ENCODE measurements around the gene GABRR3. TPM values are rescaled to one million over a fixed set of nuclear protein-coding genes. Genes with fewer than 3 reads are reported as not detected.

The GABRR3 gene
- total RNA-seq, 3 donors from 2014 or later = not detected

GRCh38 chr3:97999103-97999502 is 36.0 kb downstream of the GABRR3 start:
- intact Hi-C loops (cut with DNase I; ENCODE audit: low total_unique reads) = no loop called here
- no peaks in the 10 kb centered on the region for H3K4me1 ChIP-seq
- DNase-seq (ENCODE audit: low spot score in 2 of 2) = no peak
- no peaks in the 10 kb centered on the region for H3K27me3 ChIP-seq
- H3K4me3 ChIP-seq = no peak overlapping the region
- TF ChIP-seq POLR2AphosphoS5 (IDR thresholded peaks at IDR 0.05) (no peak), CTCF (IDR thresholded peaks at IDR 0.05) (no peak), POLR2A (IDR thresholded peaks at IDR 0.05) (no peak)
- H3K9me3 ChIP-seq = no peaks in the 10 kb centered on the region
- no peak overlapping the region for H3K27ac ChIP-seq
- H3K36me3 ChIP-seq = no peaks in the 10 kb centered on the region

- H3K27ac ChIP-seq = no peak overlapping the region
- H3K27me3 ChIP-seq = no peaks in the 10 kb centered on the region
- H3K4me3 ChIP-seq = no peak overlapping the region
- intact Hi-C loops (cut with DNase I; ENCODE audit: low total_unique reads) = no loop called here
- DNase-seq (ENCODE audit: low spot score in 2 of 2) = no peak
- TF ChIP-seq POLR2A (IDR thresholded peaks at IDR 0.05) (no peak), POLR2AphosphoS5 (IDR thresholded peaks at IDR 0.05) (no peak), CTCF (IDR thresholded peaks at IDR 0.05) (no peak)
- H3K36me3 ChIP-seq = no peaks in the 10 kb centered on the region
- no peaks in the 10 kb centered on the region for H3K9me3 ChIP-seq
- H3K4me1 ChIP-seq = no peaks in the 10 kb centered on the region
These were observed 38.1 kb downstream of the GABRR3 start for GRCh38 chr3:97996988-97997387.

GRCh38 chr3:97994328-97994945 is 40.7 kb downstream of the GABRR3 start:
- no peak for TF ChIP-seq POLR2AphosphoS5 (IDR thresholded peaks at IDR 0.05)
- TF ChIP-seq POLR2A (IDR thresholded peaks at IDR 0.05) = no peak
- no peak for TF ChIP-seq CTCF (IDR thresholded peaks at IDR 0.05)
- intact Hi-C loops (cut with DNase I; ENCODE audit: low total_unique reads) = no loop called here
- no peak overlapping the region for H3K27ac ChIP-seq
- H3K9me3 ChIP-seq = no peaks in the 10 kb centered on the region
- H3K27me3 ChIP-seq = no peaks in the 10 kb centered on the region
- H3K4me1 ChIP-seq = no peaks in the 10 kb centered on the region
- no peak overlapping the region for H3K4me3 ChIP-seq
- no peak for DNase-seq (ENCODE audit: low spot score in 2 of 2)
- no peaks in the 10 kb centered on the region for H3K36me3 ChIP-seq

- H3K9me3 ChIP-seq = no peaks in the 10 kb centered on the region
- intact Hi-C loops (cut with DNase I; ENCODE audit: low total_unique reads) = no loop called here
- H3K4me1 ChIP-seq = no peaks in the 10 kb centered on the region
- DNase-seq (ENCODE audit: low spot score in 2 of 2) = no peak
- no peak overlapping the region for H3K4me3 ChIP-seq
- H3K27me3 ChIP-seq = no peaks in the 10 kb centered on the region
- no peak overlapping the region for H3K27ac ChIP-seq
- TF ChIP-seq CTCF (IDR thresholded peaks at IDR 0.05) = no peak
- no peak for TF ChIP-seq POLR2A (IDR thresholded peaks at IDR 0.05)
- TF ChIP-seq POLR2AphosphoS5 (IDR thresholded peaks at IDR 0.05) = no peak
- H3K36me3 ChIP-seq = no peaks in the 10 kb centered on the region
These were observed 41.6 kb downstream of the GABRR3 start for GRCh38 chr3:97993526-97993925.

- H3K36me3 ChIP-seq = no peaks in the 10 kb centered on the region
- TF ChIP-seq POLR2AphosphoS5 (IDR thresholded peaks at IDR 0.05) = no peak
- TF ChIP-seq CTCF (IDR thresholded peaks at IDR 0.05) = no peak
- TF ChIP-seq POLR2A (IDR thresholded peaks at IDR 0.05) = no peak
- intact Hi-C loops (cut with DNase I; ENCODE audit: low total_unique reads) = no loop called here
- no peak for DNase-seq (ENCODE audit: low spot score in 2 of 2)
- no peaks in the 10 kb centered on the region for H3K4me1 ChIP-seq
- no peaks in the 10 kb centered on the region for H3K27me3 ChIP-seq
- H3K4me3 ChIP-seq = no peak overlapping the region
- no peak overlapping the region for H3K27ac ChIP-seq
- H3K9me3 ChIP-seq = no peaks in the 10 kb centered on the region
These were observed 42.5 kb downstream of the GABRR3 start for GRCh38 chr3:97992547-97993173.

Data from breast epithelium (tissue), 4 donors.